GM12864 (cell line): ENCODE data around the gene TRIM42.

Experiments used
- DNase-seq: peaks from one replicate; pipeline ENCODE4 v3.0.0-alpha.2; 2011; ENCODE audit warnings: low read depth
- H3K4me3 ChIP-seq: 2 replicates; pipeline ENCODE4 v1.5.1; 2011; ENCODE audit warnings: mild to moderate bottlenecking, low read depth, low read length, control low read depth
- CTCF ChIP-seq: IDR thresholded peaks from 2 replicates; pipeline ENCODE4 v1.5.1; 2011; ENCODE audit warnings: low read depth, mild to moderate bottlenecking, moderate library complexity, low read length, control low read depth, inconsistent platforms; ENCODE audit errors: missing control alignments

Gene TRIM42

GRCh38 chr3:140709751-140710150, 31.9 kb downstream of the TRIM42 start:
- TF ChIP-seq CTCF = no peak
- H3K4me3 ChIP-seq = no peak overlapping the region
- DNase-seq = no peak

- no peak for TF ChIP-seq CTCF
- DNase-seq = no peak
- H3K4me3 ChIP-seq = no peak overlapping the region
Observed at GRCh38 chr3:140710711-140711389, 33.0 kb downstream of the TRIM42 start.

GRCh38 chr3:140711390-140712035, 33.6 kb downstream of the TRIM42 start:
- no peak for TF ChIP-seq CTCF
- DNase-seq = no peak
- no peak overlapping the region for H3K4me3 ChIP-seq

GRCh38 chr3:140712301-140712700, 34.4 kb downstream of the TRIM42 start:
- H3K4me3 ChIP-seq = no peak overlapping the region
- DNase-seq = no peak
- no peak for TF ChIP-seq CTCF

- no peak for TF ChIP-seq CTCF
- no peak for DNase-seq
- no peak overlapping the region for H3K4me3 ChIP-seq
Observed at GRCh38 chr3:140715035-140715434, 37.2 kb downstream of the TRIM42 start.

GRCh38 chr3:140717921-140718320, 40.1 kb downstream of the TRIM42 start:
- H3K4me3 ChIP-seq = no peak overlapping the region
- TF ChIP-seq CTCF = no peak
- no peak for DNase-seq
